SU-DHL-6 (cell line): ENCODE data around the gene ZNF616.

Source experiments
- CTCF ChIP-seq: fragments of 200-600 bp; sonication (generic); IDR thresholded peaks from one replicate; pipeline ENCODE4 v1.5.1; 2017; ENCODE audit warnings: antibody characterized with exemption, mild to moderate bottlenecking, low read length, moderate library complexity; ENCODE audit not compliant: insufficient read depth, poor library complexity, severe bottlenecking
- EZH2phosphoT487 ChIP-seq: fragments of 200-600 bp; sonication (generic), shearing (Covaris generic); conservative IDR thresholded peaks from 2 replicates; pipeline ENCODE4 v1.6.1; 2018; ENCODE audit warnings: mild to moderate bottlenecking, antibody characterized with exemption, low read length, moderate library complexity, mixed read lengths

- TF ChIP-seq CTCF (no peak), EZH2phosphoT487 (no peak)
Measured at GRCh38 chr19:52114691-52115090, 25.0 kb downstream of the ZNF616 start.
